B cell (primary cell): Measurements from ENCODE around the gene SLC2A3. TPM values are rescaled to one million over a fixed set of nuclear protein-coding genes. Genes with fewer than 3 reads are reported as not detected.
"Not testable (repeated sequence)": the region's sequence is repeated elsewhere in the genome, so short reads cannot be mapped to it uniquely, and the experiment has no call there.

Source experiments
- ATAC-seq: fragments of 200-7000 bp; cut with Tn5 transposase; one replicate; pipeline ENCODE4 v1.10.0; 2021; ENCODE audit warnings: low read depth, mild to moderate bottlenecking, moderate number of reproducible peaks, moderate library complexity
- CTCF ChIA-PET: fragments of 350-600 bp; sonication (Branson Sonifier 250); formaldehyde crosslinking; loops from one replicate; lab custom pipeline; 2021; ENCODE audit warnings: antibody characterized with exemption, inconsistent platforms; lab: Charles Lee
- POLR2A ChIA-PET: fragments of 350-600 bp; sonication (Branson Sonifier 250); formaldehyde crosslinking; loops from one replicate; lab custom pipeline; 2021; ENCODE audit warnings: antibody characterized with exemption; lab: Charles Lee
- DNase-seq: peaks from one replicate; pipeline ENCODE4 v3.0.0; 2013
- H2AFZ ChIP-seq: 2 replicates; pipeline ENCODE4 v1.6.1; 2012; ENCODE audit warnings: mild to moderate bottlenecking, low read depth, low read length; ENCODE audit not compliant: insufficient read depth, poor library complexity, severe bottlenecking
- H3K27ac ChIP-seq, 2 donors: 1 replicate in 1 of 2; 2 replicates in 1 of 2; pipeline ENCODE4 v1.5.1; 2012 to 2013; ENCODE audit warnings: low read length in 2 of 2, mild to moderate bottlenecking in 2 of 2, moderate library complexity in 1 of 2
- H3K27me3 ChIP-seq, 4 experiments: fragments of 200-600 bp in 1 of 4; sonication (generic) in 1 of 4; replicated peaks in 1 of 4; 1 replicate in 2 of 4; 2 replicates in 2 of 4; pipeline versions ENCODE4 v1.6.1 to v1.7.0; 2013 to 2016; ENCODE audit warnings: low read length in 3 of 4, mild to moderate bottlenecking in 2 of 4, mixed read lengths in 1 of 4, moderate library complexity in 1 of 4; ENCODE audit not compliant: insufficient read depth in 4 of 4, control insufficient read depth in 3 of 4; ENCODE audit errors: control extremely low read depth in 1 of 4
- H3K36me3 ChIP-seq, 2 experiments: replicated peaks in 1 of 2; 1 replicate in 1 of 2; 2 replicates in 1 of 2; pipeline versions ENCODE4 v1.6.1 to v1.7.1; 2013; ENCODE audit warnings: low read length in 1 of 2; ENCODE audit not compliant: insufficient read depth in 2 of 2, control insufficient read depth in 1 of 2; ENCODE audit errors: control extremely low read depth in 1 of 2, extremely low read depth in 1 of 2
- H3K4me1 ChIP-seq, 2 donors: fragments of 200-600 bp in 1 of 2; sonication (generic) in 1 of 2; 1 replicate in 1 of 2; 2 replicates in 1 of 2; pipeline versions ENCODE4 v1.5.1 to v1.6.1; 2013 to 2017; ENCODE audit warnings: low read length in 2 of 2; ENCODE audit not compliant: control insufficient read depth in 2 of 2, insufficient read depth in 2 of 2
- H3K4me2 ChIP-seq: replicated peaks from 2 replicates; pipeline ENCODE3; 2012; ENCODE audit warnings: mild to moderate bottlenecking, low read depth, low read length; ENCODE audit not compliant: poor library complexity, severe bottlenecking
- H3K4me3 ChIP-seq, 5 experiments: fragments of 200-600 bp in 1 of 5; sonication (generic) in 1 of 5; 1 replicate in 3 of 5; 2 replicates in 2 of 5; pipeline versions ENCODE4 v1.5.1 to v1.7.0; 2011 to 2016; ENCODE audit warnings: low read length in 4 of 5, mild to moderate bottlenecking in 4 of 5, low read depth in 2 of 5, control low read depth in 1 of 5, moderate library complexity in 1 of 5; ENCODE audit not compliant: insufficient read depth in 1 of 5; ENCODE audit errors: control extremely low read depth in 1 of 5, extremely low read depth in 1 of 5
- H3K79me2 ChIP-seq: fragments of 200-600 bp; sonication (generic); one replicate; pipeline ENCODE4 v1.6.0; 2016; ENCODE audit warnings: low read length; ENCODE audit not compliant: control insufficient read depth, insufficient read depth
- H3K9ac ChIP-seq: fragments of 200-600 bp; sonication (generic); 2 replicates; pipeline ENCODE4 v1.6.1; 2017; ENCODE audit warnings: mild to moderate bottlenecking, low read length, moderate library complexity
- H3K9me3 ChIP-seq, 3 donors: one replicate each; pipeline versions ENCODE4 v1.6.1 to v1.7.1; 2013; ENCODE audit warnings: low read length in 2 of 3; ENCODE audit not compliant: control insufficient read depth in 2 of 3, insufficient read depth in 1 of 3; ENCODE audit errors: control extremely low read depth in 1 of 3
- H4K20me1 ChIP-seq: 2 replicates; pipeline ENCODE4 v1.6.0; 2012; ENCODE audit warnings: mild to moderate bottlenecking, low read length; ENCODE audit not compliant: insufficient read depth, control insufficient read depth, poor library complexity, severe bottlenecking
- H3K27ac Mint-ChIP-seq: one replicate; pipeline ENCODE4 v1.8.0; 2021; ENCODE audit warnings: mixed read lengths
- H3K27me3 Mint-ChIP-seq: one replicate; pipeline ENCODE4 v1.8.0; 2021; ENCODE audit warnings: mixed read lengths
- H3K4me1 Mint-ChIP-seq: one replicate; pipeline ENCODE4 v1.8.0; 2021; ENCODE audit warnings: mixed read lengths
- H3K4me3 Mint-ChIP-seq: one replicate; pipeline ENCODE4 v1.8.0; 2021; ENCODE audit warnings: mixed read lengths
- H3K9me3 Mint-ChIP-seq: one replicate; pipeline ENCODE4 v1.8.0; 2022; ENCODE audit warnings: mixed read lengths; ENCODE audit not compliant: insufficient read depth
- CTCF ChIP-seq: fragments of 200-600 bp; IDR thresholded peaks from one replicate; pipeline ENCODE4 v1.8.0; 2022; ENCODE audit warnings: antibody characterized with exemption, mild to moderate bottlenecking
- EZH2 ChIP-seq: IDR thresholded peaks from 2 replicates; pipeline ENCODE4 v1.6.1; 2012; ENCODE audit warnings: borderline replicate concordance, low read depth, mild to moderate bottlenecking, moderate library complexity, low read length; ENCODE audit not compliant: insufficient read depth, poor library complexity, severe bottlenecking
- WGBS: methylation state at CpG from one replicate; pipeline ENCODE4 v1.1.5; 2013; ENCODE audit warnings: missing lambda C conversion rate; ENCODE audit not compliant: insufficient coverage; 5-methylcytosine and 5-hydroxymethylcytosine counted together
- intact Hi-C: fragments of 100-400 bp; cut with micrococcal nuclease; formaldehyde crosslinking; loops from one replicate; pipeline ENCODE4 v1.10.0; 2022
- polyA plus RNA-seq: library from polyadenylated mRNA; depleted of rRNA; stranded (reverse); fragments of >200 nt; gene quantifications from 2 replicates; pipeline ENCODE4 v1.2.3, GENCODE V29; 2012
- total RNA-seq, 2 donors: library from RNA; stranded (reverse); fragments of 120-200 nt in 1 of 2; gene quantifications; 1 replicate in 1 of 2; 2 replicates in 1 of 2; pipeline versions ENCODE4 v1.2.3 to v1.2.4, GENCODE V29; 2013 to 2022

The SLC2A3 gene
- total and polyA plus RNA-seq, 2 donors (not counting 1 experiment from before 2014, with no cell fraction given) = 215 to 284 TPM

DNA sequence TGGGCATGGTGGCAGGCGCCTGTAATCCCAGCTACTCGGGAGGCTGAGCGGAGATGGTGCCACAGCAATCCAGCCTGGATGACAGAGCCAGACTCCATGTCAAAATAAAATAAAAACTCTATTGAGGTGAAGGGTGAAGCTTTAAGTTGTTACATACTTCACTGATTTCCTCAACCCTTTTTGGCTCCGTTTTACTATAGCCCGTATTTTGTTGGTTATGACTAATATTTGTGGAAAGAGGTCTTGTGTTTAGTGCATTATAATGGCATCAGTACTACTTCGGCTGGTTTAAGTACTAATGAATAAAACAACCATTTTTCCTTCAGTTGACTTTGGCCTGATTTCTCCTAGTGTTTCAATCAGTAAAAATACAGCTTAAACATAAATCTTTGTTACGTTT lies 36.2 kb downstream of the SLC2A3 start:
- intact Hi-C loops = no loop called here
- Mint-ChIP-seq H3K4me1 (no peaks in the 10 kb centered on the region), H3K27ac (no peak overlapping the region), H3K9me3 (no peaks in the 10 kb centered on the region), H3K27me3 (no peaks in the 10 kb centered on the region), H3K4me3 (no peak overlapping the region)
- H3K79me2 ChIP-seq = no peaks in the 10 kb centered on the region
- DNase-seq (no peak), ATAC-seq (no peak)
- H3K4me3 ChIP-seq = no peak overlapping the region
- CTCF ChIA-PET = no interaction called here
- H3K36me3 ChIP-seq = no peaks in the 10 kb centered on the region
- H3K27me3 ChIP-seq = no peaks in the 10 kb centered on the region
- H3K9ac ChIP-seq = no peak overlapping the region
- POLR2A ChIA-PET = no interaction called here
- H3K9me3 ChIP-seq = no peaks in the 10 kb centered on the region
- no CpG with 5 or more reads among the region's 7 CpGs for WGBS
- no peak overlapping the region for H3K4me2 ChIP-seq
- no peaks in the 10 kb centered on the region for H4K20me1 ChIP-seq
- H3K4me1 ChIP-seq = no peaks in the 10 kb centered on the region
- no peak overlapping the region for H2AFZ ChIP-seq
- TF ChIP-seq EZH2 (no peak), CTCF (no peak)
- H3K27ac ChIP-seq = no peak overlapping the region

GRCh38 chr12:7896726-7897125 lies 39.3 kb downstream of the SLC2A3 start:
- H3K9me3 ChIP-seq, H3K27me3 ChIP-seq, POLR2A ChIA-PET, DNase-seq, H3K4me3 ChIP-seq, H3K4me1 ChIP-seq, H3K27ac Mint-ChIP-seq, H3K36me3 ChIP-seq, CTCF ChIA-PET, H3K4me3 Mint-ChIP-seq, H3K79me2 ChIP-seq, ATAC-seq, H4K20me1 ChIP-seq, H3K9me3 Mint-ChIP-seq, H3K9ac ChIP-seq, intact Hi-C loops, H3K27me3 Mint-ChIP-seq, H3K27ac ChIP-seq, H2AFZ ChIP-seq, H3K4me2 ChIP-seq, H3K4me1 Mint-ChIP-seq: not testable (repeated sequence)
- 94% methylated on average over 2 of the region's 4 CpGs for WGBS
